Stimulated activated CD8-positive, alpha-beta memory T cell treated with anti-CD3 and anti-CD28 coated beads, Interleukin-15, amount 100 ng/mL, for 24 hours (primary cell): Measurements from ENCODE around the gene RBCK1.
"Not testable (repeated sequence)": the region's sequence is repeated elsewhere in the genome, so short reads cannot be mapped to it uniquely, and the experiment has no call there.

Experiments used
- DNase-seq: peaks from one replicate; pipeline ENCODE4 v3.0.0-alpha.2; 2020; ENCODE audit warnings: low read depth

Gene RBCK1

GRCh38 chr20:472889-473292 lies 64.8 kb downstream of the RBCK1 start:
- no peak for DNase-seq

GRCh38 chr20:474581-474980 lies 66.5 kb downstream of the RBCK1 start:
- DNase-seq, result no peak

- no peak for DNase-seq
Measured at GRCh38 chr20:475463-476357, 67.6 kb downstream of the RBCK1 start.

GRCh38 chr20:476561-477249 lies 68.6 kb downstream of the RBCK1 start:
- DNase-seq, result not testable (repeated sequence)

GRCh38 chr20:478010-478948 lies 70.2 kb downstream of the RBCK1 start:
- no peak for DNase-seq

GRCh38 chr20:478949-479429 lies 70.9 kb downstream of the RBCK1 start:
- DNase-seq, result no peak

- no peak for DNase-seq
Measured at GRCh38 chr20:479487-479886, 71.4 kb downstream of the RBCK1 start.

GRCh38 chr20:480044-480443 lies 71.9 kb downstream of the RBCK1 start:
- DNase-seq, result no peak

GRCh38 chr20:481167-481566 lies 73.1 kb downstream of the RBCK1 start:
- no peak for DNase-seq
